Measurements from ENCODE around the gene PLAAT5. TPM values are rescaled to one million over a fixed set of nuclear protein-coding genes. Genes with fewer than 3 reads are reported as not detected.
"Not testable (repeated sequence)": the region's sequence is repeated elsewhere in the genome, so short reads cannot be mapped to it uniquely, and the experiment has no call there.

PLAAT5 gene
- total RNA-seq, 2 donors from 2014 or later: 1.7 to 2.8 TPM

GRCh38 chr11:63444160-63444559 lies 46.8 kb downstream of the PLAAT5 start:
- peaks cover 44% of the 10 kb centered on the region for H3K4me1 Mint-ChIP-seq (ENCODE audit: low read depth)
- H3K27ac Mint-ChIP-seq: peak overlapping the region; percentile 91
- H3K27me3 Mint-ChIP-seq (ENCODE audit: low read depth): no peaks in the 10 kb centered on the region
- DNase-seq (no peak), ATAC-seq (replicated peaks in 1 of 2) (peak; percentile 47 to 58)
- H3K36me3 Mint-ChIP-seq (ENCODE audit: insufficient read depth in 2 of 2): peaks cover 0 to 2% of the 10 kb centered on the region in 2 donors
- peaks cover 0 to 2% of the 10 kb centered on the region in 2 donors for H3K9me3 Mint-ChIP-seq
- peak overlapping the region; percentile 14 to 18 for H3K4me3 Mint-ChIP-seq

- Mint-ChIP-seq H3K4me1 (ENCODE audit: low read depth) (peaks cover 44% of the 10 kb centered on the region), H3K27ac (peak overlapping the region; percentile 91), H3K36me3 (ENCODE audit: insufficient read depth in 2 of 2) (peaks cover 0 to 2% of the 10 kb centered on the region in 2 donors), H3K9me3 (peaks cover 0 to 2% of the 10 kb centered on the region in 2 donors), H3K4me3 (peak overlapping the region; percentile 14 to 18), H3K27me3 (ENCODE audit: low read depth) (no peaks in the 10 kb centered on the region)
- DNase-seq (peak; percentile 21 to 42), ATAC-seq (replicated peaks in 1 of 2) (peak; percentile 88 to 94)
Measured at GRCh38 chr11:63443714-63444113, 47.3 kb downstream of the PLAAT5 start.

GRCh38 chr11:63435831-63436230 lies 55.1 kb downstream of the PLAAT5 start:
- H3K9me3 Mint-ChIP-seq; H3K4me1 Mint-ChIP-seq (ENCODE audit: low read depth); H3K27me3 Mint-ChIP-seq (ENCODE audit: low read depth); H3K36me3 Mint-ChIP-seq (ENCODE audit: insufficient read depth in 2 of 2); ATAC-seq (replicated peaks in 1 of 2); H3K4me3 Mint-ChIP-seq; DNase-seq; H3K27ac Mint-ChIP-seq: not testable (repeated sequence)

GRCh38 chr11:63435351-63435750 lies 55.6 kb downstream of the PLAAT5 start:
- not testable (repeated sequence) for H3K4me3 Mint-ChIP-seq, H3K9me3 Mint-ChIP-seq, DNase-seq

GRCh38 chr11:63430731-63431130 lies 60.2 kb downstream of the PLAAT5 start:
- H3K36me3 Mint-ChIP-seq (ENCODE audit: insufficient read depth in 2 of 2); H3K4me3 Mint-ChIP-seq; H3K27ac Mint-ChIP-seq; DNase-seq; H3K9me3 Mint-ChIP-seq; ATAC-seq (replicated peaks in 1 of 2); H3K4me1 Mint-ChIP-seq (ENCODE audit: low read depth): not testable (repeated sequence)
- peaks cover 21% of the 10 kb centered on the region for H3K27me3 Mint-ChIP-seq (ENCODE audit: low read depth)

More at GRCh38 chr11:63435351-63435750, 55.6 kb downstream of the PLAAT5 start:
- not testable (repeated sequence) for ATAC-seq (replicated peaks in 1 of 2); H3K36me3 Mint-ChIP-seq (ENCODE audit: insufficient read depth in 2 of 2); H3K27ac Mint-ChIP-seq; H3K27me3 Mint-ChIP-seq (ENCODE audit: low read depth); H3K4me1 Mint-ChIP-seq (ENCODE audit: low read depth)

GRCh38 chr11:63427971-63428508 lies 62.9 kb downstream of the PLAAT5 start:
- Mint-ChIP-seq H3K27me3 (ENCODE audit: low read depth) (peaks cover 20% of the 10 kb centered on the region), H3K4me1 (ENCODE audit: low read depth) (no peaks in the 10 kb centered on the region), H3K27ac (no peak overlapping the region), H3K4me3 (no peak overlapping the region), H3K9me3 (peaks cover 0 to 2% of the 10 kb centered on the region in 2 donors), H3K36me3 (ENCODE audit: insufficient read depth in 2 of 2) (no peaks in the 10 kb centered on the region)
- no peak for DNase-seq
- no peak for ATAC-seq (replicated peaks in 1 of 2)

- Mint-ChIP-seq H3K4me1 (ENCODE audit: low read depth) (peaks cover 7% of the 10 kb centered on the region), H3K4me3 (no peak overlapping the region), H3K36me3 (ENCODE audit: insufficient read depth in 2 of 2) (peaks cover 0 to 2% of the 10 kb centered on the region in 2 donors), H3K27ac (no peak overlapping the region), H3K27me3 (ENCODE audit: low read depth) (no peaks in the 10 kb centered on the region), H3K9me3 (peaks cover 0 to 4% of the 10 kb centered on the region in 2 donors)
- DNase-seq (no peak), ATAC-seq (replicated peaks in 1 of 2) (no peak)
Measured at GRCh38 chr11:63417174-63417852, 73.7 kb downstream of the PLAAT5 start.

Other genes starting within 250 kb of the PLAAT5 start
- not detected for gene SLC22A25, start 247.6 kb downstream of the PLAAT5 start, total RNA-seq
- not detected for gene SLC22A9, start 121.4 kb downstream of the PLAAT5 start, total RNA-seq
- under 1 TPM; 0.37 to 0.38 TPM for gene LGALS12, start 14.9 kb upstream of the PLAAT5 start, total RNA-seq
- 100 to 1,000 TPM in 1 of 2 donors, 10 to 100 TPM in 1; 60.6 to 101 TPM for gene PLAAT4, start 45.6 kb upstream of the PLAAT5 start, total RNA-seq
- gene PLAAT2, start 72.2 kb upstream of the PLAAT5 start, total RNA-seq: under 1 TPM in 1 of 2 donors, not detected in 1; 0.35 TPM
- gene PLAAT3, start 123.3 kb upstream of the PLAAT5 start, total RNA-seq: 10 to 100 TPM in 1 of 2 donors, 1 to 10 TPM in 1; 6.3 to 11.5 TPM
- gene ATL3, start 180.2 kb upstream of the PLAAT5 start, total RNA-seq: 10 to 100 TPM; 42.6 to 47.0 TPM
- gene RTN3, start 190.3 kb upstream of the PLAAT5 start, total RNA-seq: 10 to 100 TPM; 89.9 to 91.3 TPM

All from activated T-cell treated with anti-CD3 and anti-CD28 coated beads, Interleukin-2, amount 50 U/mL, for 72 hours (primary cell).